Measurements from ENCODE around the gene FRY.

FRY gene

GRCh38 chr13:32265726-32266125, 234.2 kb downstream of the FRY start:
- DNase-seq (ENCODE audit: low read depth, low spot score), result no peak
- Histone ChIP-seq H3K9me3 (ENCODE audit: low read depth, low read length) (no peaks in the 10 kb centered on the region), H3K27ac (no peak overlapping the region), H3K36me3 (ENCODE audit: insufficient read depth, low read length) (no peaks in the 10 kb centered on the region), H3K4me3 (no peak overlapping the region), H3K9ac (ENCODE audit: insufficient read length) (no peak overlapping the region)
- TF ChIP-seq POLR2AphosphoS5 (IDR thresholded peaks at IDR 0.05; ENCODE audit: borderline replicate concordance, low read depth, low read length) (no peak), FOXP2 (optimal IDR thresholded peaks at IDR 0.05; ENCODE audit: control extremely low read depth, extremely low read length, insufficient read depth) (no peak), EZH2 (IDR thresholded peaks at IDR 0.05) (no peak)

- Histone ChIP-seq H3K4me3 (no peak overlapping the region), H3K9me3 (ENCODE audit: low read depth, low read length) (no peaks in the 10 kb centered on the region), H3K27ac (no peak overlapping the region), H3K36me3 (ENCODE audit: insufficient read depth, low read length) (no peaks in the 10 kb centered on the region), H3K9ac (ENCODE audit: insufficient read length) (no peak overlapping the region)
- DNase-seq (ENCODE audit: low read depth, low spot score), result no peak
- TF ChIP-seq EZH2 (IDR thresholded peaks at IDR 0.05) (no peak), FOXP2 (optimal IDR thresholded peaks at IDR 0.05; ENCODE audit: control extremely low read depth, extremely low read length, insufficient read depth) (no peak)
Measured at GRCh38 chr13:32266130-32266529, 234.6 kb downstream of the FRY start.

- H3K4me3 ChIP-seq, result no peak overlapping the region
- no peak overlapping the region for H3K9ac ChIP-seq (ENCODE audit: insufficient read length)
- H3K27ac ChIP-seq, result no peak overlapping the region
- H3K9me3 ChIP-seq (ENCODE audit: low read depth, low read length), result no peaks in the 10 kb centered on the region
- no peak for DNase-seq (ENCODE audit: low read depth, low spot score)
- TF ChIP-seq POLR2AphosphoS5 (IDR thresholded peaks at IDR 0.05; ENCODE audit: borderline replicate concordance, low read depth, low read length) (no peak), EZH2 (IDR thresholded peaks at IDR 0.05) (no peak)
- H3K36me3 ChIP-seq (ENCODE audit: insufficient read depth, low read length), result no peaks in the 10 kb centered on the region
Measured at GRCh38 chr13:32267836-32268439, 236.4 kb downstream of the FRY start.

GRCh38 chr13:32272021-32272683, 240.6 kb downstream of the FRY start:
- TF ChIP-seq POLR2AphosphoS5 (IDR thresholded peaks at IDR 0.05; ENCODE audit: borderline replicate concordance, low read depth, low read length) (no peak), EZH2 (IDR thresholded peaks at IDR 0.05) (no peak), FOXP2 (optimal IDR thresholded peaks at IDR 0.05; ENCODE audit: control extremely low read depth, extremely low read length, insufficient read depth) (no peak)
- no peak overlapping the region for H3K9ac ChIP-seq (ENCODE audit: insufficient read length)
- H3K27ac ChIP-seq, result no peak overlapping the region
- DNase-seq (ENCODE audit: low read depth, low spot score), result no peak
- H3K4me3 ChIP-seq, result no peak overlapping the region
- H3K36me3 ChIP-seq (ENCODE audit: insufficient read depth, low read length), result no peaks in the 10 kb centered on the region
- no peaks in the 10 kb centered on the region for H3K9me3 ChIP-seq (ENCODE audit: low read depth, low read length)

GRCh38 chr13:32277839-32278238, 246.3 kb downstream of the FRY start:
- TF ChIP-seq EZH2 (IDR thresholded peaks at IDR 0.05), result no peak
- no peak for TF ChIP-seq POLR2AphosphoS5 (IDR thresholded peaks at IDR 0.05; ENCODE audit: borderline replicate concordance, low read depth, low read length)
- TF ChIP-seq FOXP2 (optimal IDR thresholded peaks at IDR 0.05; ENCODE audit: control extremely low read depth, extremely low read length, insufficient read depth), result no peak
- no peaks in the 10 kb centered on the region for H3K36me3 ChIP-seq (ENCODE audit: insufficient read depth, low read length)
- DNase-seq (ENCODE audit: low read depth, low spot score), result no peak
- no peak overlapping the region for H3K27ac ChIP-seq
- no peaks in the 10 kb centered on the region for H3K9me3 ChIP-seq (ENCODE audit: low read depth, low read length)
- no peak overlapping the region for H3K9ac ChIP-seq (ENCODE audit: insufficient read length)
- H3K4me3 ChIP-seq, result no peak overlapping the region

GRCh38 chr13:32278426-32278825, 246.9 kb downstream of the FRY start:
- Histone ChIP-seq H3K9ac (ENCODE audit: insufficient read length) (no peak overlapping the region), H3K36me3 (ENCODE audit: insufficient read depth, low read length) (no peaks in the 10 kb centered on the region), H3K27ac (no peak overlapping the region), H3K4me3 (no peak overlapping the region), H3K9me3 (ENCODE audit: low read depth, low read length) (no peaks in the 10 kb centered on the region)
- TF ChIP-seq FOXP2 (optimal IDR thresholded peaks at IDR 0.05; ENCODE audit: control extremely low read depth, extremely low read length, insufficient read depth) (no peak), POLR2AphosphoS5 (IDR thresholded peaks at IDR 0.05; ENCODE audit: borderline replicate concordance, low read depth, low read length) (no peak), EZH2 (IDR thresholded peaks at IDR 0.05) (no peak)
- DNase-seq (ENCODE audit: low read depth, low spot score), result no peak

GRCh38 chr13:32281096-32281495, 249.5 kb downstream of the FRY start:
- H3K27ac ChIP-seq, result no peak overlapping the region

GRCh38 chr13:32282096-32282711, 250.6 kb downstream of the FRY start:
- DNase-seq (ENCODE audit: low read depth, low spot score), result no peak
- no peaks in the 10 kb centered on the region for H3K9me3 ChIP-seq (ENCODE audit: low read depth, low read length)
- no peak overlapping the region for H3K27ac ChIP-seq
- no peaks in the 10 kb centered on the region for H3K36me3 ChIP-seq (ENCODE audit: insufficient read depth, low read length)
- H3K9ac ChIP-seq (ENCODE audit: insufficient read length), result no peak overlapping the region
- no peak overlapping the region for H3K4me3 ChIP-seq
- no peak for TF ChIP-seq FOXP2 (optimal IDR thresholded peaks at IDR 0.05; ENCODE audit: control extremely low read depth, extremely low read length, insufficient read depth)
- TF ChIP-seq EZH2 (IDR thresholded peaks at IDR 0.05), result no peak
- TF ChIP-seq POLR2AphosphoS5 (IDR thresholded peaks at IDR 0.05; ENCODE audit: borderline replicate concordance, low read depth, low read length), result no peak

More at GRCh38 chr13:32281096-32281495, 249.5 kb downstream of the FRY start:
- TF ChIP-seq EZH2 (IDR thresholded peaks at IDR 0.05) (no peak), FOXP2 (optimal IDR thresholded peaks at IDR 0.05; ENCODE audit: control extremely low read depth, extremely low read length, insufficient read depth) (no peak), POLR2AphosphoS5 (IDR thresholded peaks at IDR 0.05; ENCODE audit: borderline replicate concordance, low read depth, low read length) (no peak)
- Histone ChIP-seq H3K36me3 (ENCODE audit: insufficient read depth, low read length) (no peaks in the 10 kb centered on the region), H3K9me3 (ENCODE audit: low read depth, low read length) (no peaks in the 10 kb centered on the region), H3K4me3 (no peak overlapping the region), H3K9ac (ENCODE audit: insufficient read length) (no peak overlapping the region)
- no peak for DNase-seq (ENCODE audit: low read depth, low spot score)
